Anterior cingulate cortex (tissue), 58 donors: ENCODE results near the gene TRERF1.

ENCODE experiments used
- DNase-seq, 58 donors: peaks; one replicate each; lab custom pipeline; 2025; lab: John Stamatoyannopoulos, UW

Gene TRERF1

DNA sequence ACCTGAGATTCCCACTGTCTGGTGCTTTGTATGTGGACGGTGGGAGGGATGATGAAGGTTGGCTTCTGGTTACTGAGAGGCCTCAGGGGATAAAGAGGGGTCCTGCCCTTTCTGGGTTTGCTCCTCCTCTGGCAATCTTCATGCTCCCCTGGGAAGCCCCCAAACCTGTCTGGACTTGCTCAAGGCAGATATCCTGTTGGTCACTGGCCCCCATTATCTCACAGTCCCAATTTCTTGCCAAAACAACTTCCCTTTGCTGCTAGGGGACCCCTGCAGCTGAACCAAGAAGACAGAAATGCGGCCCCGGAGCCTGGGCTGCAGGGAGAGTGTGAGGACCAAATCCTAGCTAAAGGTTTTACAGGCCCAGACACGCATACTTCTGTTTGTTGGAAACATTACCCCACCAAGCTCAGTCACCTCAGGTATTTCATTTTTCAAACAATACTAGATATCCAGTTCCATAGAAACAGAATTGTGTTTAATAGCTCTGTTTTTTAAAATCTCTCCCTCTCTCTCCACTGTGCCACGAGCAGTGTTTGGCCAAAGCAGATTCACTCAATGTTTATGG, 170.7 kb downstream of the TRERF1 start:
- no peak for DNase-seq

DNA sequence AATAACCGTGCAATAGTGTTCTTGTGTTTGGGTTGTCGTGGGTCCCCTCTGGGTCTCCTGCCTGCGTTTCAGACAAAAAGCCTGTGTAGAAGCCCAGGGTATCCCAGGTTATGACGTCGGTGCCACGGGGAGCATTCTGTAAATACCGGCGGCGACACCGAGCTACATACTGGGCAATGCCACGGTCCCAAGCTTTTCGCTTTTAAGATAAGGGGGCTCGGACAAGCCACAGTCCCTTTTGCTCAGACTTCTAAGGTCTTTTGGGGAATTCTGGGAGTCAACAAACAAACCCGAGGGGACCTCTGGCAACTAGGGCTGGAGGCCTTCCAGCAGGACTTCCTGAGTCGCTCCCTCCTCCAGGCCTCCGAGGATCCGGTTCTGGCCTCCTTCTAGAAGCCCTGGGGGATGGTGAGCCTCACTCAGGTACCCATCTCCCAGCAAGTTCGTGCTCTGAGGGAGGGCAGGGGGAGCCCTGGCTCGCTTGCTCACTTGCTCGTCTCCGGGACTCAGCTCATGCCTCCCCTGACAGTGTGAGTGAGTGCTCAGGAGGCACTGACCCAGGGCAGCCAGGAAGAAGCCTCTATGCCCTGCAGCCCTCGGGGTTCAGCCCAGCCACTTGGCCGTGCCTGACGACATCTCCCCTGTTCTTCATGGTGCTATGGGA, 171.6 kb downstream of the TRERF1 start:
- DNase-seq: no peak

DNA sequence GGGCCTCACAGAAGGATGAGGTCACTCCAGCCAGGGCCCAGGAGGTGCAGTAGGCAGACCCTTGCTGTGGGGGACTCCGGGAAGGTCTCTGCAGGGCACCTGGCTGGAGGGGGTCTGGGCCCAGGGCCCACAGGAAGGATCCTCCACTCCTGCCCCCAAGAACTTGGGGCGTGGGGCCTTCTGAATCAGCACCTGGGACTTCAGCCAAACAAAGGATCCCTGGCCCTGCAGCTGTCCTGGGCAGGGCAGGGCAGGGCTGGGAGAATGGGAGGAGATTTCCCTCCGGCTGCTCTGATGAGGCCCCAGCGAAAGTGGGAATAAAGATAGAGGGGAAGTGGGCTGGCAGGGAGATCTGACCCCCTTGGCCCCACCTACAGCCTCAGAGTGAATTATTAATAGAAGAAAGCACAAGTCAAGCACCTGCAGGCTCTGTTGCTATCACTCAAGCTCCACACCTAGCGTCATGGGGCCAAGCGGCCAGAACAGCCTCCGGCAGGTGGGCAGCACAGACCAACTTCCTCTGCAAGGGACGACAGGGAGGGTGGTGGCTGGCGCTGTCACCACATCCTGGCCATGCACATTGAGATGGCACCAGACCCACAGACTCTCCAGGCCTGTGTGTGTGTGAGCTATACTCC, 172.5 kb downstream of the TRERF1 start:
- DNase-seq: no peak

DNA sequence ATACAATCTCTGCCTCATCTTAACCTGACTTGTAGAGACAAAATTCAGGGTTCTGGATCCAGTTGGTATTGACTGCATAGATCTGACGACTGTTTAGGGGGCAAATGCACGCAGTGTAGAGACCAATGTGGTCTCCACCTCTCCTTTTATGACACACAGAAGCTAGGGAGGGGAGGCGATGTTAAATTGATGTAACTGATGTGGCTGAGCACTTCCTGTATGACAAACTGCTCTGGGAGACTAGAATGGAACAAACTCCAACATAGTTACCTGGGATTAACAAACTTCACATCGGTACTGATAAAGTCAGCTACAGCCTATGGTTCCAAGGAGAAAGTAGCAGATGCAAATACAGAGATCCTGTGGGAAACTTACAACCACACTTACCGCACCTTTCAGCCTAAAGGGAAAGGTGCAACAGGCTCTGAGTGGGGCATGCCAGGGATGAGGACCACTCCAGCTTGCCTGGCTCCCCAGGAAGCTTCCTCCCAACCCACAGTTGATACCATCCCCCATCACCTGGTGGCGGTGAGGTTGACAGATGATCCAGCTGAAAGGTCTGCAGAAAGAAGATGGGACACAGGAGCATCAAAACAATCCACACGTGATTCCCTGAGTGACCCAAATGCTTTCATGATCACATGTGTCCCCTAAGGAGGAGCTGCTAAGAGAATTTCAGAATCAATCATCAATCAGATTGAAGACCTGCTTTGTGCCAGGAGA, 173.4 kb downstream of the TRERF1 start:
- no peak for DNase-seq

DNA sequence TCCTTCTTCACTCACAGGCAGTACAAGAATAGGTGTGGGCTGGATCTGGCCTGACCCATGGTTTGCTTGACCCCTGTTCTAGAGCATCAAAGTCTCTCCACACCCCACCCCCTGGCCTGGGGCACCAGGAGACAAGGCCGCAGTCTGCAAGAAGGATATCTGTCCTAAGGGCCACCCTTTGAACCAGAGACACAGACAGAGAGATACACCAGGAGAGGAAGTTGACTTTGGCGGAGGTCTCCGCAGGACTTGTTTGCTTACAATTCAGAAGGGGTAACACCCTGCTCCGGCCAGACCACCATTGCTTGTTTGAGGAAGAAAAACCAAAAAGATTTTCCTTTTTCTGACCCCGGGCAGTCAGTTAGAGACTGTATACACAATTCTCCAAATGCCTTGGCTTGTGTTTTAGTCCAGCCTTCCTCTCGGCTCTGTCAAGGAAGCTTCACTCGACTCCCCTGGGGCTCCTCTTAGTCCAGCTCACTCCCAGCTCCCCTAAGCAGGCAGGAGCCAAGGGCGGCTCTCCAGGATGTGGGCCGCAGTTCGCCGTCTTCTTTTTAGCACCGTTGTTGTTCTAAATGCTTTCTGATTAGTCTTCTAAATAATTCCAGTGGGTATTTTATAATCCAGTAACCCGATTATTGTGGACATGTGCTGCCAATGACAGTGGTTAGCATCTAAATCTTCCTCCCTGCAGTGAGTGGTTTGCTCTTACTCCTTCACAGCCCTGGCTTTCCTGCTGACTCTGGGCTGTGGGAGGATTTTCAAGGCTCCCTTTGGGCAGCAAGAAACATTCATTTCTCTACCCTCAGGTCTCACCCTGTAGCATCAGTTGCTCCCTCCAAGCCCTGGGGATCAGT, 175.5 kb downstream of the TRERF1 start:
- no peak for DNase-seq

DNA sequence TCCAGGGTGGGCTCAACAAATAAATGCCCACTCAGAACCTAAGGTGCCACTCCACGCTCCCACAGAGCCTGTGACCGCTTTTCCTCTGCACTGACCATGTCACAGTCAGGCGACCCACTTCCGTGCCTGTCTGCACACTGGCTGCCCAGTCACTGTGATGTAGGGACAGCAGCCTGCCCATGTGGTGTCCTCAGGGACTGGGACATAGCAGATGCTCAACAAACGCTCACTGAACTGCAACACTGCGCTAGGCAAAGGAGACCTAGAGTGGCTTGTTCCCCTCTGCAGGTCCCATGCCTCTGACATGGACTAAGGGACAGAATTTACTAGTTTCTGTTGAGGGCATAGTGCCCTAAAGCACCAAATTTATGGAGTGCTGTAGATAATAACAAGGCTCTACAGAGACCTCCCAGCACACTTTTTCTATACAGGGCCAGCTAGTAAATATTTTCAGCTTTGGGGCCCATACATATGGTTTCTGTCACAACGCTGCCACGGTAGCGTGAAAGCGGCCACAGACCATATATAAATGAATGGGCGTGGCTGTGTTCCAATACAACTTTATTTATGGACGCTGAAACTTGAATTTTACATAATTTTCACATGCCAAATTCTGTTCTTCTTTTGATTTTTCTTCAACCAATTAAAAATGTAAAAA, 176.2 kb downstream of the TRERF1 start:
- DNase-seq: no peak

DNA sequence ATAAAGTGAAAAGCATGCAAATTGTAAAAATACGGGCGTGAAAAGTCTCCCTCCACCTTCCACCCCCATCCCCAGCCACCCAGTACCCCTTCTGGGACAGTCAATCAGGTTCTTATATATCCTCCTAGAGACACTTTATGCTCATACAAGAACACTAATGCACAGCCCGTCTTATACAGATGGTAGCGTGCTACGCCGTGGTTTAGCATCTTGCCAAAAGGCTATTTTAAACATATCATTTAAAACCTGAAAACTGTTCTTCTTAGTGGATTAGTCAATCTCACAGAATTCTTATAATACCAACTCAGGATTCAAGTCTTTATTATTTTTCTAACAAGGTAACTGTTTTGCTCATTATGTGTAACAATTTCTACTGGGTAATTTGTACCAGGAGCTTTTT, 176.8 kb downstream of the TRERF1 start:
- no peak for DNase-seq

DNA sequence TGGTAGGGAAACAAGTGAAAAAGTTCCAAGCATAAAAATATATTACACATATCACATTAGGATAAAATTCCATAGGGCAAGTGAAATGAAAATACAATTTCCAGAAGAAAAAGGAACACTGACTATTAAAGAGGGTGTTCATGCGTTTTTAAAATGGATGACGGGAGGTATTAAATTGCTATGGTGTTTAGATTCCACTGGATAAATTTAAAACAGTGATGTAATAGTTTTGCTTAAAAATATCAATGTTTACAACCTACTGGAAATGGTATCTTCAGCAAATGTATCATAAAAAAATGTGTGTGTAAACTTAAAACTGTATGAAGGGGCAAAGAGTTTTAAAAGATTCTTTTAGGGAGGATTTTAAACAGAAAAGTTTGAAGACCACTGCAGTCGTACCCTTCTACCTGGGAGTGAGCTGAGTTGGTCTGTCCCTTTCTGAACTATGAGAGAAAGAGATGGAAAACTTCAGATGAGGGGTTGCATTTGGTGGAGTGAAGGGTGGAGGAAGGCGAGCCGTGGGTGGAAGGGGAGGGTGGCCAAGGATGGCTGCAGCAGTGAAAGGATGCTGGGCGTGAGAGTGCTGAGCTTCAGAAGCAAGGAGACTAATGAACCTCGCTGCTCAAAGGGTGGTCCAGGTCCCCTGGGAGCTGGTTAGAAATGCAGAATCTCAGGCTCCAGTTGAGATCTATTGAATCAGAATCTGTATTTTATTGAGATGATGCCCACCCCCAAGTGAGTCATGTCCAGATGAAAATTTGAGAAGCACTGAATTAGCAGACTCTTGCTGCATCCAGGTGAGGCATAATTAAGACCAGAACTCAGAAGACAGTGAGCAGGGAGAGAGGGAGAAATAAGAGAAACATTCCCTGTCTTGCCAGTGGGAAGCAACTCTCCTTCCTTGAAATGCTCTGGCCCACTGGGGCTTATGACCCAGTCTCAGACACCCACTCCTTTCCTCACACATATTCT, 179.6 kb downstream of the TRERF1 start:
- no peak for DNase-seq

DNA sequence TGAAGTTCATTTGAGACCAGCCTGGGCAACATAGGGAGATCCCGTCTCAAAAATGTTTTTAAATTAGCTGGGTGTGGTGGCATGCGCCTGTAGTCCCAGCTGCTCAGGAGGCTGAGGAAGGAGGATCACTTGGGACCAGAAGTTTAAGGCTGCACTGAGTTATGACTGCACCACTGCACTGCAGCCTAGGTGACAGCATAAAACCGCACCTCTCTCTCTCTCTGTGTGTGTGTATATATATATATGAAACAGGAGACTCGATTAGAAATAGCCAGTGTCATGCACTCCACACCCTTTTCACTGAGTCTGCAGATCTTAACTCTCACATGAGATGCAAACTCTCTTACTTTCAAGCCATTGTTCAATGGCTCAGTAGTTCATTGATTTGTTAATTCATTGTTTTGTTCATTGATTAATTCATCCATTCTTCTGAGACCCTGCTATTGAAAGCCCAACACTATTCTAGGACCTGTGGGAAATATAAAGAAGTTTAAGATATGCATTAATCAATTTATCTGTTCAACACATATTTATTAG, 181.7 kb downstream of the TRERF1 start:
- no peak for DNase-seq

DNA sequence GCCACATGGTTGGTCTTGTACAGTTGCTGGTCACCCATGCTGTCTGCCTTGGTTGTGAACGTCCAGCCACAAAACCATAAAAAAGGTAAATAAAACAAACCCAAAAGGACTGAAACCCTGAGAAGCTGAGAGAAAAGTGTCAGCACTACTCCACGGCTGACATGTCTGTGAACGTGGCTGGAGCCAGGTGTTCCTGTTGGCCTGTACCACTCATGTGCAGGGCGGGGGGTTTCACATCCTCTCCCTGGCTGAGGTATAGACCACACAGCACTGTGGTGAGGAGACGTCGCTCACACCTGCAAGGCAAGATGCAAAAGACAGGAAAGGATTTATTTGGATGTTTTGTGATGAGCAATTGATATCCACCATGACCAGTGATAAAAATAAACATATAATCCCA, 182.2 kb downstream of the TRERF1 start:
- no peak for DNase-seq

DNA sequence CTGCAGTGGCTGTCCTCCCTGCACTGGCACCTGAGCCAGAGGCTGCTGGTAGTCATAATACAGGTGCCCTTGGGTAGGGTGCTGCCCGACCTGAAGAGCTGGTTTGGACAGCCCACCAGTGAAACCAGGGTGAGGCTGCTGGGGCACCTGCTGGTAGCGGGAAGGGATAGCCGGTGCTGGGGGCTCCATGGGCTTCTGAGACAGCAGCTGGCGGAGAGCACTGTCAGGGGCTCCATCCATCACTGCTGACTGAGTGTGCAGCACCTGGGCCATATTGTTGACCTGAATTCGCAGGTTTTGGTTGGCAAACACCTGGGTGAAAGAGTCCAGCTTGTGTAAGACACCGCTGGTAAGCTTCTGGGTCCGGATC, 182.9 kb downstream of the TRERF1 start:
- DNase-seq: no peak

DNA sequence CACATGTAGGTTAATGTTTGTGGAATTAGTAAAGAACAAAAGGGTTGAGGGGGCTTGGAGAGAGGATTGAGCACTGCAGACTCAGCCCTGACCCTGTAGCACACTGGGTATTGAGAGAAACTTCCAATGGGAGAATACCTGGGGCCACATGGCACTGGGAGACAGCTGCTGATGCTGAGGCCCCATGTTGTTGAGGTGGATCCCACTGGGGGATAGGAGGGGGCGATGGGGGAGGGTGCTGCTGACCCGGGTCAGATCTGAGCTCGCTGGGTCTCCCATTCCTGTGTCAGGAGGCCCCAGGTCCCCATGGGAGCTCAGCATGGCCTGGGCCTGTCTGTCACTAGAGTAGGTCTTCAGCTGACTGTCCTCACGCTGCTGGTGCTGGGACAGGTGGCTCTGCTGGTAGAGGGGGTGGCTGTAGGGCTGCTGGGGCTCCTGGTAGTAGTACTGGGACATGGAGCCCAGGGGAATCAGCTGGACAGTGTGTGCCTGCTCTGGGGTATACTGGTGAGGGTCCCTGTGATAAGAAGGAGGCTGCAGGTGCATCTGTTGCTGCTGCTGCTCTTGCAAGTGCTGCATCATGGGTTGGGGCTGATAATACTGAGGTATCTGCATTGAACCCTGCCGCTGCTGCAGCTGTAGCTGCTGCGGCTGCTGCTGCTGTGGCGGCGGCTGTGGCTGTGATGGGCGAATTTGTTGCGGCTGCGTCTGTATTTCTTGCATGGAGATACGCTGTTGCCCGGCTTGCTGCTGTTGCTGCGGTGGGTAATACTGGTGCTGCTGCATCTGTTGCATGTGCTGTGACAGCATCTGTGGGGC, 183.5 kb downstream of the TRERF1 start:
- no peak for DNase-seq

DNA sequence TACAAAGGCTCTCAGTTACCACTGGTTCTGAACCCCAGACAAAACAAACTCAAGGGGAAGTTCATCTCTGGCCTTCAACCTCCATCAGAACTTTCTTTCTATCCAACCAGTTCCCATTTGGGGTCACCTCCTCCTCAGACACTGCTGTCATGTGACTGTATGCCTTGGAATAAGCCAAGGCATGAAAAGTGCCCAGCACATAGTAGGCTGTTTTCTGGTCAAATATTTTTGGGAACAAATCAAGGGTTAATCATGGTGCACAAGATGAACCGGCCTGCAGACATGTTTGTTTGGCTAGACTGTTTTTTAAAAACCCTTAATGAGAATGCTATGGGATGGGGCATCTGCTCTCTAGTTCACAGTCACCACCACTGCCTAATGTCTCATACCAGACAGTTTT, 185.2 kb downstream of the TRERF1 start:
- DNase-seq: no peak

DNA sequence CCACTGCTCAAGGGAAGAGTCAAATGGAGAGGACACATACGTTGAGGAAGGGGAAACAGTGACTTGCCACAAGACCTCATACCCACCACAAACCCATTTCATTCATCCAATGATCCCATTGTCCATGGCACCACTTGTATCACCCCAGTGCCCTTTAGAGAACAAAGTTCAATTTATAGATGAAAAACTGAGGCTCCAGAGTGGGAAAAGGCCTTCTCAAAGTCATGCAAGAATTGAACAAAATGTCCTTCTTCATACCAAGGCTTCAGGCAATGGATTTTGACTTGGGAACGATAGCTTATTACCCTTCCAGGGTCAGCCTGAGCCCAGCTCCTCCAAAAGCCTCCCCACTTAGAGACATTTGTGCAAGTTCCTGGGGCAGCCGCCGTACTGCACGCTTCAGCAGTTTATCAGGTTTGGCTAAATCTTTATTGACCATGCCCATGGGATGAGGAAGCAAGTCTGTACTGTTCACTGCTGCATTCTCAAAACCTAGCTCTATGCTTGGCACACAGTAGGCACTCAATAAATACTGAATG, 186.8 kb downstream of the TRERF1 start:
- DNase-seq: no peak

DNA sequence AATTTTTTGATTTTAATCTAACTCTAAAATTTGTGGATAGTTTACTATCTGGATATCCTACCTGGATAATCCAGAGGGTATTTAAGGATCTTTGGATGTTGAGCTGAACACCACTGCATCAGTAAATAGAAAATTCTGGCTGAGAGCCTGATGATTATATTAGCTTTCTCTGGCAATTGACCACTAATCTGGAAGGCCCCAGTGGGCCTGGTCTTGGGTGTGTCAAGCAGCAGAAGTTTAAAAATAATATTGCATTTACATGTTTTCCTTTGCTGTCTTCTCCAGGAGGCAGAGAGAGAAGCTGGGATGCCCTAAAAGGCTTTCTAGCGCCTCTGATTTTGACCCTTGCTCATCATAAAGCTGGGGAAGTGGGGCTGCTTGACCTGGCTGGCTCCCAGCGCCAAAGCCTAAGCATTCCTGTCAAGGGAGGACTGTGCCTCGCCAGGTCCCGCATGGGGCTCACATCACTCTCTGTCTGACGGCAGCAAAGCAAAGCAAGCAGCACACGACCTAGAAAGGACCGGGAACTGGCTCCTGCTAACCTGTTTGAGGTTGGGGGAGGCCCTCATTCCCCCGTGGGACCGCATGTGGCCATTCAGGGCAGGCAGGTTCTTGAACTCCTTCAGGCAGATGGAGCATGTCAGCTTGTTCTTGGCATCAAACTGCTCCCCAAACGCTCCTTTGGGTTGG, 187.4 kb downstream of the TRERF1 start:
- no peak for DNase-seq

DNA sequence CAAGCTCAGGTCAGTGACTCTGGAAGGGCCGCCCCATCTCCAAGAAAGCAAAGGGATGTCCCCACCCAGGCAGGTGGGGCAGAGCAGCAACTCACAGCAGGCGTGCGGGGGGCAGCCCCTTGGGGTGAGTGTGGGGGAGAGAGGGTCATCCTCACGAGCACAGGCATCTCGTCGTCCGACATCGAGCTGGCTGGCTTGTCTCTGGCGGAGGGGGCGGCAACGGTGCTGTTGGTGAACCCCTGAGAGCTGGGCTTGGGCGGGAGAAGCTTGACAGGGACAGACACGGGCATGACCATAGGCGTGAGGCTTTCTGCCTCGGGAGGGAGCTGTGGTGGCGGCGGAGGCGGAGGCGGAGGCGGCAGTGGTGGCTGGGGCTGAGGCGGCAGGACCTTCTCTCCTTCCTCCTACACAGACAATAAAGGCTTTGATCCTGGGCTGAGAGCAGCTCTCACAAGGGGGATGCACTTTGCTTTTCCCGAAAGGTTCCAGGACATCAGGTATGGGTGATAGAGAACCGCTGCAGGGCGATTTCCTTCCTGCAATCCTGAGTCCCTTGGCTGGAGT, 188.5 kb downstream of the TRERF1 start:
- DNase-seq: no peak

DNA sequence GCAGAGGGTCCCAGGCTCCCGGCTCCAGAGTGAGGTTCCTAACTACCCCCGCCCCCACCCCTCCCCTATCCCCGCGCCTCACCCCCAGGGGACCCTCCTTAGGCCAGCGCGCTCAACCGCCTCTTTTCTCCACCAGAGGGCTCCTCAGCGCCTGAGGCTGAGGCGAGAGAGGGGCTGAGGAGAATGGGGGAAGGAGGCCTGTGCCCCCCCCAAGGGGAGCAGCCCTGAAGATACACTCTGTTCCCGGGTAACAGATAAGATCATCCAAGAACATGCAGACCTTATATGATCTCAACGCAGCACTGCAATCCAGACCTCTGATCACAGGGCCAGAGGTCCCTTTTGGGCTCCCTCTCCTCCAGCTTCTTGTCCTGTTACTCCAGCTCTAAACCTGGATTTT, 190.8 kb downstream of the TRERF1 start:
- peak in 1 of 58 donors; percentile 14 for DNase-seq
